ENCODE measurements around the gene P2RY2.

P2RY2 gene

DNA sequence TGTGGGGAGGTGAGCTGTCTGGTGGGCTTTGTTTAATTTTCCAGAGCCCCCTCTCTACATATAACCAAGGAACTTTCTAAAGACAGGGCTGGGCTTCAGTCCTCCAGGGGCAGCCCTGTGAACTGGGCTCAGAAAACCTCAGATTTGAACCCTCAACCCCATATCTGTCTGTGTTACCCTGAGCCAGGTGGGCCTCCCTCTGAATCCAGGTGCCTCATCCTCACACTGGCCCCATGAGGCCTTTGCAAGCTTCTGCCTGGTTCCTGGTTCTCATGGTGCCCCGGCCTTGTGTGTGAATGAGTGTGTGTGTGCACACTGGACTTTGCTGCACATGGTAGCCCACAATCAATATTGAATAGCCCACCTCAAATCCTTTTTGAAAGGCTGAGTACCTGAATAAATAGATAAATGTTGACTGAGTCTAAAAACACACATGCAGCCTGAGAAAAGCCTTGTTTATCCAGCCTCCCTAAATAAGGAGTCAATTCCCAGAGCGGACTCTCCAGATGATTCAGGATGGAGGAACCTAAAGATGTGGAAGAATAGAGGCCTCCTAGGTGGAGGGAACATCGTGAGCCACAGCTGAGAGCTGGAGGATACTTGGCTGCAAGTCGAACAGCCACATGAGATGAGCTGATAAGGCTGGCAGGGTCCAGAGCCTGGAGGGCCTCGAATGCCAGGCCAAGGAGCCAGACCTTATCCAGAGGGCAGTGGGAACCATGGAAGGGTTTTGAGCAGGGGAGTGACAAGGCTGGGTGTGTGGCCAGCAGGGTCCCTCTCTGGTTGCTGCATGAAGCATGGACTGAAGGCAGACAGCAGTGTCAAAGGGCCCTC, 28.1 kb upstream of the P2RY2 start:
- no peak for TF ChIP-seq ZFP30 (CRISPR knock-in tag; IDR thresholded peaks at IDR 0.05)
- no peak for TF ChIP-seq OSR1 (CRISPR knock-in tag; IDR thresholded peaks at IDR 0.05)
- TF ChIP-seq SNAI2 (CRISPR knock-in tag; IDR thresholded peaks at IDR 0.05), result no peak
- TF ChIP-seq ZFP3 (CRISPR knock-in tag; IDR thresholded peaks at IDR 0.05), result no peak
- no peak for TF ChIP-seq BACH2 (CRISPR knock-in tag; IDR thresholded peaks at IDR 0.05; ENCODE audit: borderline replicate concordance)
- TF ChIP-seq TCF4 (CRISPR knock-in tag; IDR thresholded peaks at IDR 0.05; ENCODE audit: borderline replicate concordance), result no peak
- TF ChIP-seq ISL1 (CRISPR knock-in tag; IDR thresholded peaks at IDR 0.05), result no peak
- TF ChIP-seq, protein P1, sequence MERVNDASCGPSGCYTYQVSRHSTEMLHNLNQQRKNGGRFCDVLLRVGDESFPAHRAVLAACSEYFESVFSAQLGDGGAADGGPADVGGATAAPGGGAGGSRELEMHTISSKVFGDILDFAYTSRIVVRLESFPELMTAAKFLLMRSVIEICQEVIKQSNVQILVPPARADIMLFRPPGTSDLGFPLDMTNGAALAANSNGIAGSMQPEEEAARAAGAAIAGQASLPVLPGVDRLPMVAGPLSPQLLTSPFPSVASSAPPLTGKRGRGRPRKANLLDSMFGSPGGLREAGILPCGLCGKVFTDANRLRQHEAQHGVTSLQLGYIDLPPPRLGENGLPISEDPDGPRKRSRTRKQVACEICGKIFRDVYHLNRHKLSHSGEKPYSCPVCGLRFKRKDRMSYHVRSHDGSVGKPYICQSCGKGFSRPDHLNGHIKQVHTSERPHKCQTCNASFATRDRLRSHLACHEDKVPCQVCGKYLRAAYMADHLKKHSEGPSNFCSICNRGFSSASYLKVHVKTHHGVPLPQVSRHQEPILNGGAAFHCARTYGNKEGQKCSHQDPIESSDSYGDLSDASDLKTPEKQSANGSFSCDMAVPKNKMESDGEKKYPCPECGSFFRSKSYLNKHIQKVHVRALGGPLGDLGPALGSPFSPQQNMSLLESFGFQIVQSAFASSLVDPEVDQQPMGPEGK (CRISPR knock-in tag; IDR thresholded peaks at IDR 0.05; ENCODE audit: borderline replicate concordance), result no peak
- TF ChIP-seq ZNF70 (CRISPR knock-in tag; IDR thresholded peaks at IDR 0.05), result no peak
- TF ChIP-seq RARB (CRISPR knock-in tag; IDR thresholded peaks at IDR 0.05), result no peak
- TF ChIP-seq, protein P2, sequence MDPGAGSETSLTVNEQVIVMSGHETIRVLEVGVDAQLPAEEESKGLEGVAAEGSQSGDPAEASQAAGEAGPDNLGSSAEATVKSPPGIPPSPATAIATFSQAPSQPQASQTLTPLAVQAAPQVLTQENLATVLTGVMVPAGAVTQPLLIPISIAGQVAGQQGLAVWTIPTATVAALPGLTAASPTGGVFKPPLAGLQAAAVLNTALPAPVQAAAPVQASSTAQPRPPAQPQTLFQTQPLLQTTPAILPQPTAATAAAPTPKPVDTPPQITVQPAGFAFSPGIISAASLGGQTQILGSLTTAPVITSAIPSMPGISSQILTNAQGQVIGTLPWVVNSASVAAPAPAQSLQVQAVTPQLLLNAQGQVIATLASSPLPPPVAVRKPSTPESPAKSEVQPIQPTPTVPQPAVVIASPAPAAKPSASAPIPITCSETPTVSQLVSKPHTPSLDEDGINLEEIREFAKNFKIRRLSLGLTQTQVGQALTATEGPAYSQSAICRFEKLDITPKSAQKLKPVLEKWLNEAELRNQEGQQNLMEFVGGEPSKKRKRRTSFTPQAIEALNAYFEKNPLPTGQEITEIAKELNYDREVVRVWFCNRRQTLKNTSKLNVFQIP (CRISPR knock-in tag; IDR thresholded peaks at IDR 0.05; ENCODE audit: borderline replicate concordance, low read depth), result no peak
- TF ChIP-seq PPARA (CRISPR knock-in tag; IDR thresholded peaks at IDR 0.05; ENCODE audit: borderline replicate concordance), result no peak
- TF ChIP-seq, protein P3, sequence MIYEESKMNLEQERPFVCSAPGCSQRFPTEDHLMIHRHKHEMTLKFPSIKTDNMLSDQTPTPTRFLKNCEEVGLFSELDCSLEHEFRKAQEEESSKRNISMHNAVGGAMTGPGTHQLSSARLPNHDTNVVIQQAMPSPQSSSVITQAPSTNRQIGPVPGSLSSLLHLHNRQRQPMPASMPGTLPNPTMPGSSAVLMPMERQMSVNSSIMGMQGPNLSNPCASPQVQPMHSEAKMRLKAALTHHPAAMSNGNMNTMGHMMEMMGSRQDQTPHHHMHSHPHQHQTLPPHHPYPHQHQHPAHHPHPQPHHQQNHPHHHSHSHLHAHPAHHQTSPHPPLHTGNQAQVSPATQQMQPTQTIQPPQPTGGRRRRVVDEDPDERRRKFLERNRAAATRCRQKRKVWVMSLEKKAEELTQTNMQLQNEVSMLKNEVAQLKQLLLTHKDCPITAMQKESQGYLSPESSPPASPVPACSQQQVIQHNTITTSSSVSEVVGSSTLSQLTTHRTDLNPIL (CRISPR knock-in tag; IDR thresholded peaks at IDR 0.05; ENCODE audit: low read depth), result no peak
- ATAC-seq, result no peak

DNA sequence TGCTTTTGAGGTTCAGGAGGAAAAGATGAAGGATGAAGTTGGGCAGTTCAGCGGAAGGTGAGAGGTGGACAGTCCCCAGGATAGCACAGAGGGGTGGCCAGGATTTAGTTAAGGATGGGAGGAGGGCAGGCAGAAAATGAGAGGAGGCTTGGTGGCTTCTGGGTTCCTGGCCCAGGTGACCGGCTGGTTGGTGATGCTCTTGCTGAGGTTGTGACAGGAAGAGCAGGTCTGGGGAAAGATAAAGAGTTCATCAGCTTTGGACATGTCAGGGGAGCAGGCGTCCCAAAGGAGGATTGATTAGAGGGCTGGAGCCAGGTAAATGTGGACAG, 27.6 kb upstream of the P2RY2 start:
- TF ChIP-seq PPARA (CRISPR knock-in tag; IDR thresholded peaks at IDR 0.05; ENCODE audit: borderline replicate concordance) (no peak), RARB (CRISPR knock-in tag; IDR thresholded peaks at IDR 0.05) (no peak), GLIS3 (CRISPR knock-in tag; IDR thresholded peaks at IDR 0.05) (no peak), BACH2 (CRISPR knock-in tag; IDR thresholded peaks at IDR 0.05; ENCODE audit: borderline replicate concordance) (no peak), ZNF70 (CRISPR knock-in tag; IDR thresholded peaks at IDR 0.05) (no peak)
- TF ChIP-seq, protein P3 (CRISPR knock-in tag; IDR thresholded peaks at IDR 0.05; ENCODE audit: low read depth), result no peak
- TF ChIP-seq, protein P1 (CRISPR knock-in tag; IDR thresholded peaks at IDR 0.05; ENCODE audit: borderline replicate concordance), result no peak
- TF ChIP-seq, protein P4, sequence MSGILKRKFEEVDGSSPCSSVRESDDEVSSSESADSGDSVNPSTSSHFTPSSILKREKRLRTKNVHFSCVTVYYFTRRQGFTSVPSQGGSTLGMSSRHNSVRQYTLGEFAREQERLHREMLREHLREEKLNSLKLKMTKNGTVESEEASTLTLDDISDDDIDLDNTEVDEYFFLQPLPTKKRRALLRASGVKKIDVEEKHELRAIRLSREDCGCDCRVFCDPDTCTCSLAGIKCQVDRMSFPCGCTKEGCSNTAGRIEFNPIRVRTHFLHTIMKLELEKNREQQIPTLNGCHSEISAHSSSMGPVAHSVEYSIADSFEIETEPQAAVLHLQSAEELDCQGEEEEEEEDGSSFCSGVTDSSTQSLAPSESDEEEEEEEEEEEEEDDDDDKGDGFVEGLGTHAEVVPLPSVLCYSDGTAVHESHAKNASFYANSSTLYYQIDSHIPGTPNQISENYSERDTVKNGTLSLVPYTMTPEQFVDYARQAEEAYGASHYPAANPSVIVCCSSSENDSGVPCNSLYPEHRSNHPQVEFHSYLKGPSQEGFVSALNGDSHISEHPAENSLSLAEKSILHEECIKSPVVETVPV (CRISPR knock-in tag; IDR thresholded peaks at IDR 0.05), result no peak
- TF ChIP-seq, protein P2 (CRISPR knock-in tag; IDR thresholded peaks at IDR 0.05; ENCODE audit: borderline replicate concordance, low read depth), result no peak
- no peak for ATAC-seq

DNA sequence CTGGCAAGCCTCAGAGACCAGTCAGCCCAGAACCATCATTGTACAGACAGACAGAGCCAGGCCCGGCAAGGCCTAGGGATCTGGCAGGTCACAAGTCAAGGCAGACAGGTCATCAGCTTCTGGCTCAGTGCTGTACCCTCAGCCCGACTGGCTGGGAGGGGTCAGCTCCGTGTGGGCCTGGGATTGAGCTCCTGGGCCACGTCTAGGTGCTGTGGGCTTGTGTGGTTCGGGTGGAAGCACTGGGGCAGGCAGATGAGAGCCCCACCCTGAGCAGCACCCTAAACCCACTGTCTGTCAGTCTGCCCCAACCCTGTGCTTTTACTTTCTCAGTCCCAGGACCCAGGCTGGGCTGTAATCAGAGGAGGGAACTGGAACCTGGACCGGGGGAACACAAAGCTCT, 26.9 kb upstream of the P2RY2 start:
- TF ChIP-seq PPARA (CRISPR knock-in tag; IDR thresholded peaks at IDR 0.05; ENCODE audit: borderline replicate concordance), result no peak
- no peak for TF ChIP-seq ZFP30 (CRISPR knock-in tag; IDR thresholded peaks at IDR 0.05)
- TF ChIP-seq, protein P2 (CRISPR knock-in tag; IDR thresholded peaks at IDR 0.05; ENCODE audit: borderline replicate concordance, low read depth), result no peak
- TF ChIP-seq, protein P5, sequence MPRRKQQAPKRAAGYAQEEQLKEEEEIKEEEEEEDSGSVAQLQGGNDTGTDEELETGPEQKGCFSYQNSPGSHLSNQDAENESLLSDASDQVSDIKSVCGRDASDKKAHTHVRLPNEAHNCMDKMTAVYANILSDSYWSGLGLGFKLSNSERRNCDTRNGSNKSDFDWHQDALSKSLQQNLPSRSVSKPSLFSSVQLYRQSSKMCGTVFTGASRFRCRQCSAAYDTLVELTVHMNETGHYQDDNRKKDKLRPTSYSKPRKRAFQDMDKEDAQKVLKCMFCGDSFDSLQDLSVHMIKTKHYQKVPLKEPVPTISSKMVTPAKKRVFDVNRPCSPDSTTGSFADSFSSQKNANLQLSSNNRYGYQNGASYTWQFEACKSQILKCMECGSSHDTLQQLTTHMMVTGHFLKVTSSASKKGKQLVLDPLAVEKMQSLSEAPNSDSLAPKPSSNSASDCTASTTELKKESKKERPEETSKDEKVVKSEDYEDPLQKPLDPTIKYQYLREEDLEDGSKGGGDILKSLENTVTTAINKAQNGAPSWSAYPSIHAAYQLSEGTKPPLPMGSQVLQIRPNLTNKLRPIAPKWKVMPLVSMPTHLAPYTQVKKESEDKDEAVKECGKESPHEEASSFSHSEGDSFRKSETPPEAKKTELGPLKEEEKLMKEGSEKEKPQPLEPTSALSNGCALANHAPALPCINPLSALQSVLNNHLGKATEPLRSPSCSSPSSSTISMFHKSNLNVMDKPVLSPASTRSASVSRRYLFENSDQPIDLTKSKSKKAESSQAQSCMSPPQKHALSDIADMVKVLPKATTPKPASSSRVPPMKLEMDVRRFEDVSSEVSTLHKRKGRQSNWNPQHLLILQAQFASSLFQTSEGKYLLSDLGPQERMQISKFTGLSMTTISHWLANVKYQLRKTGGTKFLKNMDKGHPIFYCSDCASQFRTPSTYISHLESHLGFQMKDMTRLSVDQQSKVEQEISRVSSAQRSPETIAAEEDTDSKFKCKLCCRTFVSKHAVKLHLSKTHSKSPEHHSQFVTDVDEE (CRISPR knock-in tag; IDR thresholded peaks at IDR 0.05), result no peak
- TF ChIP-seq RARB (CRISPR knock-in tag; IDR thresholded peaks at IDR 0.05), result no peak
- TF ChIP-seq ISL1 (CRISPR knock-in tag; IDR thresholded peaks at IDR 0.05), result no peak
- ATAC-seq, result no peak
